Measurements from ENCODE around the gene CAVIN1. TPM values are rescaled to one million over a fixed set of nuclear protein-coding genes. Genes with fewer than 3 reads are reported as not detected.

CAVIN1 gene
- total RNA-seq, 2 donors from 2014 or later = 0.51 to 3.1 TPM

- H3K4me1 Mint-ChIP-seq = peaks cover 3% of the 10 kb centered on the region
- H3K27me3 Mint-ChIP-seq (ENCODE audit: insufficient read depth) = peaks cover 5% of the 10 kb centered on the region
- no peak for DNase-seq
- no peaks in the 10 kb centered on the region for H3K9me3 ChIP-seq (ENCODE audit: control insufficient read depth, low read length)
- no peak overlapping the region for H3K4me3 Mint-ChIP-seq
- no peaks in the 10 kb centered on the region for H3K4me1 ChIP-seq (ENCODE audit: control insufficient read depth, insufficient read depth, low read length)
- no peak overlapping the region for H3K9ac ChIP-seq (ENCODE audit: extremely low read depth, low read length, poor library complexity, severe bottlenecking)
- H3K4me3 ChIP-seq (ENCODE audit: low read length) = no peak overlapping the region
- WGBS, 2 experiments (ENCODE audit: insufficient coverage in 1 of 2, insufficient read length in 1 of 2) = 89 to 92% methylated on average over 3 to 5 of the region's 5 CpGs
- no peaks in the 10 kb centered on the region for H3K36me3 Mint-ChIP-seq (ENCODE audit: low read depth)
- no peaks in the 10 kb centered on the region for H3K9me3 Mint-ChIP-seq
- peaks cover 2% of the 10 kb centered on the region for H3K27me3 ChIP-seq (ENCODE audit: control insufficient read depth, insufficient read depth, low read length, poor library complexity, severe bottlenecking)
- TF ChIP-seq CTCF (conservative IDR thresholded peaks at IDR 0.05) = no peak
- H3K27ac ChIP-seq (ENCODE audit: low read depth, low read length) = no peak overlapping the region
- no peaks in the 10 kb centered on the region for H3K36me3 ChIP-seq (ENCODE audit: control insufficient read depth, insufficient read depth, low read length)
- no peak overlapping the region for H3K27ac Mint-ChIP-seq
Observed at GRCh38 chr17:42410319-42410685, 12.8 kb downstream of the CAVIN1 start.

DNA sequence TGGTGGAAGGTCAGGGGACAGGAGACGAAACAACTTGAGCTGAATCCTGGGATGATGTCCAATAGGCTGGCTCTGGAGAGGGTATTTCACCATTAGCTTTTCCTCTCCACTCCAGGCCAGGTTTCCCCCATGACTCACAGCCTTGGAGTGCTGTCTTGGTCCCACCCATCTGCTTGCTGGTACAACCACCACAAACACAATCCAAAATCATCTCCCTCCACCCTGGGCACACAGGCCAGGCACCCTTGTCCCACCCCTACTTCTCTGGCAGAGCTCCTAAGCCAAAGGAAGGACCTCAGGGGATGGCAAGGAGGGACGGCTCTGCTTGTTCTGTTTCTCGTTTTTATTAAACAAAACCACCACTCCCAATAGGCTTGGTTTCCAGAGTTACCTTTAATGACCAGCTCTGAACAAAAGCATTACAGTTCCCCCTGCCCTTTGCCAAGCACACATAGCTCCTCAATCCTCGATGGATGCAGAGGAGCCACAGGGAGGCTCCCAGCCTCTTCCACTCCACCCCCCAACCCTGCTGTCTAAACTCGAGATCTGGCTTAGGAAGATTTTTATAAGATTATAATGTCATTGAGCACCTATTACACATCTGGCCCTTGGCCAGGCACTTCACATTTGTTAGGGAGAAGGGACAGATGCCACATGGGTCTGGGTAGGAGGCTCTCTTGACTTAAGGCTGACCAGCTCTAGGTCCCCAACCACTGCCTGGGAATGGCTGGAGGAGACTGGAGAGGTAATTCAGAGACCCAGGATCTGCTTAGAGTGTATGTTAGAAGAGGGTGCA is 13.3 kb downstream of the CAVIN1 start:
- WGBS, 2 experiments (ENCODE audit: insufficient coverage in 1 of 2, insufficient read length in 1 of 2) = 94 to 100% methylated on average over 3 of the region's 5 CpGs
- H3K4me1 ChIP-seq (ENCODE audit: control insufficient read depth, insufficient read depth, low read length) = no peaks in the 10 kb centered on the region
- H3K9me3 Mint-ChIP-seq = no peaks in the 10 kb centered on the region
- no peak overlapping the region for H3K9ac ChIP-seq (ENCODE audit: extremely low read depth, low read length, poor library complexity, severe bottlenecking)
- no peak overlapping the region for H3K27ac ChIP-seq (ENCODE audit: low read depth, low read length)
- peak; percentile 38 for DNase-seq
- H3K36me3 ChIP-seq (ENCODE audit: control insufficient read depth, insufficient read depth, low read length) = no peaks in the 10 kb centered on the region
- H3K9me3 ChIP-seq (ENCODE audit: control insufficient read depth, low read length) = no peaks in the 10 kb centered on the region
- TF ChIP-seq CTCF (conservative IDR thresholded peaks at IDR 0.05) = no peak
- H3K4me3 Mint-ChIP-seq = no peak overlapping the region
- no peak overlapping the region for H3K4me3 ChIP-seq (ENCODE audit: low read length)
- peaks cover 3% of the 10 kb centered on the region for H3K4me1 Mint-ChIP-seq
- no peak overlapping the region for H3K27ac Mint-ChIP-seq
- H3K27me3 ChIP-seq (ENCODE audit: control insufficient read depth, insufficient read depth, low read length, poor library complexity, severe bottlenecking) = peaks cover 7% of the 10 kb centered on the region
- peaks cover 11% of the 10 kb centered on the region for H3K27me3 Mint-ChIP-seq (ENCODE audit: insufficient read depth)
- H3K36me3 Mint-ChIP-seq (ENCODE audit: low read depth) = no peaks in the 10 kb centered on the region

DNA sequence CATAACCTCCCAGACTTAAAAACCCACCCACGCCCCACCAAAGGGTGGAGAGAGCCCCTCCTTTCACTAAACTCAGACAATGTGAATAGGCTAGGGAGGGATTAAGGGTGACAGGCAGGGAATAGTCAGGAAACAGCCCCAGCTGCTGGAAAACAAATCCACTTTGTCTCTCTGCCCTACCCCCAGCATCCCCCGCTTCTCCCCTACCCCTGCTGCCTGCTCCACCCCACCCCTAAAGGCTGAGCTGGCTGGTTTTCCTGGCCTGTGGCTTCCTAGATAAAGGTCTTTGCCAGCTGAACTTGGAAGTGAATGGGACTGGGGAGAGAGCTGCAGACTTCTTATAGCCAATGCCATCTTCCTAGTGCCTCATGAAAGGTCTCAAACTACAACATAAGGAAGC is 15.0 kb downstream of the CAVIN1 start:
- H3K9me3 ChIP-seq (ENCODE audit: control insufficient read depth, low read length) = no peaks in the 10 kb centered on the region
- no peak for TF ChIP-seq CTCF (conservative IDR thresholded peaks at IDR 0.05)
- H3K27me3 ChIP-seq (ENCODE audit: control insufficient read depth, insufficient read depth, low read length, poor library complexity, severe bottlenecking) = peaks cover 16% of the 10 kb centered on the region
- no peaks in the 10 kb centered on the region for H3K36me3 ChIP-seq (ENCODE audit: control insufficient read depth, insufficient read depth, low read length)
- H3K27ac ChIP-seq (ENCODE audit: low read depth, low read length) = no peak overlapping the region
- DNase-seq = peak; percentile 78
- Mint-ChIP-seq H3K36me3 (ENCODE audit: low read depth) (no peaks in the 10 kb centered on the region), H3K9me3 (no peaks in the 10 kb centered on the region), H3K27me3 (ENCODE audit: insufficient read depth) (peaks cover 26% of the 10 kb centered on the region), H3K4me1 (peaks cover 3% of the 10 kb centered on the region), H3K4me3 (no peak overlapping the region), H3K27ac (no peak overlapping the region)
- H3K4me3 ChIP-seq (ENCODE audit: low read length) = no peak overlapping the region
- H3K4me1 ChIP-seq (ENCODE audit: control insufficient read depth, insufficient read depth, low read length) = no peaks in the 10 kb centered on the region
- 0% methylated on average over 1 of the region's 2 CpGs; no CpG with 5 or more reads in 1 of the 2 experiments for WGBS, 2 experiments (ENCODE audit: insufficient coverage in 1 of 2, insufficient read length in 1 of 2)
- no peak overlapping the region for H3K9ac ChIP-seq (ENCODE audit: extremely low read depth, low read length, poor library complexity, severe bottlenecking)

Measured in endodermal cell (in vitro differentiated cells).